Tibial nerve (tissue), 4 donors: Measurements from ENCODE around the gene PLEKHM2. TPM values are rescaled to one million over a fixed set of nuclear protein-coding genes. Genes with fewer than 3 reads are reported as not detected.
A peak's percentile ranks its signal among the peaks of the same experiment; 100 is the strongest.

ENCODE experiments used
- DNase-seq, 2 donors: peaks; one replicate each; pipeline ENCODE4 v3.0.0-alpha.2; 2019; ENCODE audit warnings: low spot score in 2 of 2
- H3K27ac ChIP-seq, 4 donors: fragments of 200-600 bp; sonication (generic) in 3 of 4; one replicate each; pipeline ENCODE4 v1.5.1; 2017 to 2019; ENCODE audit warnings: mild to moderate bottlenecking in 1 of 4
- H3K27me3 ChIP-seq, 2 donors: fragments of 200-600 bp; sonication (generic) in 1 of 2; one replicate each; pipeline versions ENCODE4 v1.5.1 to v1.6.0; 2017 to 2019
- H3K36me3 ChIP-seq, 3 donors: fragments of 200-600 bp; sonication (generic); one replicate each; pipeline ENCODE4 v1.5.1; 2018 to 2019
- H3K4me1 ChIP-seq, 4 donors: fragments of 200-600 bp; sonication (generic) in 3 of 4; one replicate each; pipeline ENCODE4 v1.5.1; 2017 to 2019
- H3K4me3 ChIP-seq, 4 donors: fragments of 200-600 bp; sonication (generic) in 3 of 4; one replicate each; pipeline ENCODE4 v1.5.1; 2017 to 2019; ENCODE audit warnings: mild to moderate bottlenecking in 1 of 4, moderate library complexity in 1 of 4
- H3K9me3 ChIP-seq, 4 donors: fragments of 200-600 bp; sonication (generic) in 3 of 4; one replicate each; pipeline ENCODE4 v1.5.1; 2017 to 2019
- CTCF ChIP-seq, 5 experiments: fragments of 200-600 bp in 3 of 5; fragments of 450-650 bp in 2 of 5; sonication (generic) in 3 of 5; IDR thresholded peaks; one replicate each; pipeline ENCODE4 v1.5.1; 2016 to 2019; ENCODE audit warnings: antibody characterized with exemption in 5 of 5, mild to moderate bottlenecking in 3 of 5, moderate library complexity in 2 of 5
- EP300 ChIP-seq, 2 donors: sonication (generic); formaldehyde crosslinking; IDR thresholded peaks; one replicate each; pipeline ENCODE4 v1.6.1; 2017; ENCODE audit warnings: antibody characterized with exemption in 2 of 2, mild to moderate bottlenecking in 1 of 2
- POLR2A ChIP-seq, 2 donors: fragments of 450-650 bp; IDR thresholded peaks; one replicate each; pipeline ENCODE4 v1.6.1; 2017; ENCODE audit warnings: antibody characterized with exemption in 2 of 2, mild to moderate bottlenecking in 2 of 2, moderate library complexity in 2 of 2
- WGBS, 2 donors: methylation state at CpG; one replicate each; pipeline ENCODE4 v1.1.5; 2018; 5-methylcytosine and 5-hydroxymethylcytosine counted together
- total RNA-seq, 4 donors: library from RNA; depleted of rRNA; stranded (reverse); fragments of >200 nt; gene quantifications; one replicate each; pipeline ENCODE4 v1.1.0, GENCODE V29; 2016

Gene PLEKHM2
- total RNA-seq, 4 donors from 2014 or later, result 54.0 to 80.4 (median 57.1) TPM

- no peak for DNase-seq
- Histone ChIP-seq H3K27ac (no peak overlapping the region), H3K9me3 (no peaks in the 10 kb centered on the region), H3K4me3 (no peak overlapping the region), H3K27me3 (no peaks in the 10 kb centered on the region), H3K4me1 (peaks cover 0 to 16% (median 0%) of the 10 kb centered on the region in 4 donors), H3K36me3 (peaks cover 0 to 99% (median 23%) of the 10 kb centered on the region in 3 donors)
- TF ChIP-seq EP300 (IDR thresholded peaks at IDR 0.05), result no peak
- no peak for TF ChIP-seq POLR2A (IDR thresholded peaks at IDR 0.05)
- no peak for TF ChIP-seq CTCF (IDR thresholded peaks at IDR 0.05)
- 97 to 100% methylated on average over 2 to 3 of the region's 3 CpGs for WGBS, 2 donors
These were observed 36.7 kb downstream of the PLEKHM2 start for GRCh38 chr1:15720861-15721260.

- peaks cover 0 to 24% (median 0%) of the 10 kb centered on the region in 4 donors for H3K4me1 ChIP-seq
- peak overlapping the region in 3 of 4 donors; percentile 2 to 54 (median 7) for H3K27ac ChIP-seq
- H3K9me3 ChIP-seq, result no peaks in the 10 kb centered on the region
- 95% methylated on average over 4 of the region's 4 CpGs for WGBS, 2 donors
- peaks cover 0 to 99% (median 28%) of the 10 kb centered on the region in 3 donors for H3K36me3 ChIP-seq
- no peak for DNase-seq
- no peak overlapping the region for H3K4me3 ChIP-seq
- no peaks in the 10 kb centered on the region for H3K27me3 ChIP-seq
- TF ChIP-seq POLR2A (IDR thresholded peaks at IDR 0.05) (no peak), CTCF (IDR thresholded peaks at IDR 0.05) (no peak), EP300 (IDR thresholded peaks at IDR 0.05) (no peak)
These were observed 38.3 kb downstream of the PLEKHM2 start for GRCh38 chr1:15722411-15722810.

- TF ChIP-seq POLR2A (IDR thresholded peaks at IDR 0.05) (no peak), CTCF (IDR thresholded peaks at IDR 0.05) (no peak), EP300 (IDR thresholded peaks at IDR 0.05) (no peak)
- Histone ChIP-seq H3K36me3 (peaks cover 2 to 99% (median 28%) of the 10 kb centered on the region in 3 donors), H3K27ac (peak overlapping the region in 3 of 4 donors; percentile 2 to 54 (median 7)), H3K4me1 (peaks cover 0 to 24% (median 0%) of the 10 kb centered on the region in 4 donors), H3K9me3 (no peaks in the 10 kb centered on the region), H3K27me3 (no peaks in the 10 kb centered on the region), H3K4me3 (no peak overlapping the region)
- DNase-seq, result no peak
- WGBS, 2 donors, result 75 to 78% methylated on average over 13 of the region's 13 CpGs
These were observed 38.9 kb downstream of the PLEKHM2 start for GRCh38 chr1:15722836-15723532.

GRCh38 chr1:15723631-15724246 is 39.6 kb downstream of the PLEKHM2 start:
- TF ChIP-seq POLR2A (IDR thresholded peaks at IDR 0.05) (no peak), EP300 (IDR thresholded peaks at IDR 0.05) (no peak), CTCF (IDR thresholded peaks at IDR 0.05) (no peak)
- 85 to 92% methylated on average over 20 of the region's 20 CpGs for WGBS, 2 donors
- no peaks in the 10 kb centered on the region for H3K27me3 ChIP-seq
- no peaks in the 10 kb centered on the region for H3K9me3 ChIP-seq
- peaks cover 0 to 24% (median 0%) of the 10 kb centered on the region in 4 donors for H3K4me1 ChIP-seq
- H3K27ac ChIP-seq, result peak overlapping the region in 1 of 4 donors; percentile 54
- no peak overlapping the region for H3K4me3 ChIP-seq
- no peak for DNase-seq
- H3K36me3 ChIP-seq, result peaks cover 2 to 99% (median 32%) of the 10 kb centered on the region in 3 donors
